Hematopoietic multipotent progenitor cell treated with erythropoietin and hydrocortisone succinate and interleukin-3 and kit ligand, for 17 days (in vitro differentiated cells): ENCODE measurements around the gene LUZP2.

ENCODE experiments used
- DNase-seq: peaks from one replicate; pipeline ENCODE4 v3.0.0-alpha.2; 2015; ENCODE audit warnings: low spot score

Gene LUZP2

DNA sequence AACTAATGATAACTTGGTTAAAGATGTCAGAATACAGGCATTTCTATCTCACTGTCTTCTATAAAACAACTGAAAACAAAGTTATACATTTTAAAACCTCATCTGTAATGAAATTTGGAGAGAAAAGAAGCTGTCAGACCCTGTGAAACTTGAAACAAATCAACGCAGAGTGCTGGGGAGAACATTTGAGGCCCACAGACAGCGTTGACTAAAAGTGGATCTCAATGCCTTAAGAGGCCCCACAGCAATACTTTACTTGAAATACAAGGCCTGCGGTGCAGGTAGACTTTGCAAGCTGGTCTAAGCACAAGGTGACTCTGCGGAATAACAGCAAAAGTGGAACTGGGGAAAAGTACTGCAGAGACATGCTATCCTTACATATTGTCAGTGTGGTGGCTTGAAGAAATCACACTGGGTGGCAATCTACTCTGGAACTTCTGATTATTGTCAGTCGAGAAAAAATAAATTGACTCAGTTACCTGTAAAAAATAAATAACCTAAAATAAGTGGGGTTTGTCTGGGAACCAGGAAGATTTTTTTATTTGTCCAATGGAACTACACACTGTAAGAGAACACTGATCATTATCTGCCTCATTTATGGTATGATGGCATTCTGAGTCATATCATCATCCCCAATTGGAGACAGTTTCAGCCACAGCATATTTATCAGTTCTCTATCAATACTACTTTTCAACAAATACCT lies 138.9 kb downstream of the LUZP2 start:
- DNase-seq, result no peak

DNA sequence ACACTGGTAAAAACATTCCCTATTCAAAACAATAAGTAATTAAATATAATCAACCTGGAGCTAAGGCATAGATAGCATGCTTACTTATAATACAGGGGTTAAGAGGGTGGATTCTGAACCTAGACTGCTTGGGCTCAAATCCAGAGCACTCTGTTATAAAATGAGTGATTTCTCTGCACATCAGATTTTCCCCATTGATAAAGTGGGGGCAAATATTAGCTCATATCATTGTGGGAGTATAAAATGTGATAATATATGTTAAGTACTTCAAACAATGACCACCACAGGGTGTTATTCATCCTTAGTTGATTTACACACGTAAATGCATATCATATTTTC lies 139.4 kb downstream of the LUZP2 start:
- DNase-seq, result no peak

DNA sequence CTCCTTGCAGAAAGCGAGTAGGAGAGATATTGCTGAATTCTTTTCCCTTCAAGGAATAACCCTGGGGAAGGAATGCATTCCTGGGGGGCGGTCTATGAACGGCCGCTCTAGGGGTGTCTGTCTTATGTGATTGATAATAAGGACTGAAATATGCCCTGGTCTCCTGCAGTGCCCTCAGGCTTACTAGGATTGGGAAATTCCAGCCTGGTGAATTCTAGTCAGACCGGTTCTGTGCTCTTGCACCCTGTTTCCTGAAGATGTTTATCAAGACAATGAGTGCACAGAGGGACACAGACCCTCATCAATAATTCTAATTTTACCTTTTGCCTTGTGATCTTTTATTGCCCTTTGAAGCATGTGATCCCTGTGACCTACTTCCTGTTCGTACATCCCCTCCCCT lies 140.7 kb downstream of the LUZP2 start:
- DNase-seq, result no peak

DNA sequence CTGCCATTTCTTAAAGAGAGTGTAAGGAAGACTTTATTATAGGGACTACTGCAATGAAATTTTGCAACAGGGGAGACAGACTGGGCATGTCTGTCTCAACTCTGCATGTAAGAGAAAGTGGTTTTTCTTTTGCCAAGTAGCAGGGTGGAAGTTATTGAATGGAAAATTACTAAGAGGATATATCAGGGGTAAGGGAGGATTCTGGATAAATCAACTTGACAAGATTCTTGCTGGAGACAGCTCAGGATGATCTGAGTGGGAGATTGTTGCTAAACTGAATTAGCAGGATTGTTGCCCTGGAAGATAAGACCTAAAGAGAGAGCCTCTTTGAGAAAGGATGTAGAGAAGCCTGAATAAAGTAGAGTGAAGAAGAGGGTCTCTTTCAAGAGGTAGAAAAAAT lies 145.8 kb downstream of the LUZP2 start:
- no peak for DNase-seq

DNA sequence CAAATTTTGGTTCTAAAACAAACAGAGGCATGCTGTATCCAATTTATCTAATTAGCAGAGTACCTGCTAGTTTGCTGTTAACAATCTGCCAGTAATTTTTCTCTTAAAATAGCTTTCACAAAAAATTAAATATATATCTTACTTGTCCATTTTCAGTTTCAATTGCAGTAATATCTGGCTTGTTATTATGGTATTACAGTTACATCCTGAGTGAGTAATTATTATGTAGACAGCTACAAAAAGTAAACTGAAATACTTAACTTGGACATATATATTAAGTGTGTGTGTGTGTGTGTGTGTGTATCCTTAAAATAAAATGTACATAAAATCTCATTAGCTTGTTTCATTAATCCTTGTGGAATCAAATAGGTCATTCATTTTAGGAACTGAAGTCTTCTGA lies 148.7 kb downstream of the LUZP2 start:
- no peak for DNase-seq

DNA sequence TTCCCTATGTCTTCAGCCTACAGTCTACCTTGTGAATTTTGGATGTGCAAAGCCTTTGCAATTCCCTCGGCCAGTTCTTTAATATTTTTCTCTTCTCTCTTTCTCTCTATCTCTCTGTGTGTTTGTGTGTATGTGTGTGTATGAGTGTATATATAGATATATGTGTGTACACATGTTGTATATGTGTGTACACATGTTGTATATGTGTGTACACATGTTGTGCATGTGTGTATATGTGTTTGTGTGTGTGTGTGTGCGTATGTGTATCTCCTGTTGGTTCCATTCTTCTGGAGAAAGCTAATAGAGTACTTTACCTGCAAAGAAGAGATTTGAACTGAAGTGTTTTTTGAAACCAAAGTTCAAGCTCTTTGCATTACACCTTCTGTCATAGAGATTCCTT lies 155.0 kb downstream of the LUZP2 start:
- DNase-seq, result no peak

DNA sequence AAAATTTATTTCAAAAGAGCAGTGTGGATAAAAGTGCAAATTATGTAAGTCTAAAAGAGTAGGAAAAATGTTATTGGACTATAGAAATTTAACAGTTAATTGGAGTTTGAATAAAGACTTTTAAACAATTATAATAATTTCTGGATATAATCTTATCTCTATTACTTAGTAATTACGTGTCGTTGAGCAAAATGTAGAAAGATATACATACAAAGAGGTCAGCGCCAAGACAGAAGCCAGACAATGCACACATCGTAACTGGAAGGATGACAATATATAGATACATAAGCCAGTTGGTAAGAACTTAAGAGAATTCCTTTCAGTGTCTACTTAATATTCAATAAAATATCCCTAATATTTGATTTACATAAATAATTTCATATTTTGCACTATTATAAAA lies 157.0 kb downstream of the LUZP2 start:
- DNase-seq, result no peak

DNA sequence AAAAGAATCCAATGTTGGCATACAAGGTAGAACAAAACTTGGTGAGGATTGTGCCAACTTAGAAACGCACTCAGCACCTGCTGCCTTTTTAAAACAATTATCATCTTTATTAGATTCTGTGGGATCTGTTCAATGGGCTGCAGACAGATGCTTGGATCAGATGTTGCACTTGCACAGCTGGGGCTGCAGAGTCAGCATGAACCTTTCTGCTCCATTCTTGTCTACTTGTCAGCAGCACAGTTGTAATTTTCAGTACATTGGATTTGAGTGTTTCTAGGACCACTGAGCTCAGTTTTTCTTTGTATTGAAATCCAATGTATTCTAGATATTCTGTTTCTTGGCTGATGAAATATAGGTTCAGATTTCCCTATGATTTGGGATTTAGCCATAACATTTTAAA lies 164.5 kb downstream of the LUZP2 start:
- no peak for DNase-seq

DNA sequence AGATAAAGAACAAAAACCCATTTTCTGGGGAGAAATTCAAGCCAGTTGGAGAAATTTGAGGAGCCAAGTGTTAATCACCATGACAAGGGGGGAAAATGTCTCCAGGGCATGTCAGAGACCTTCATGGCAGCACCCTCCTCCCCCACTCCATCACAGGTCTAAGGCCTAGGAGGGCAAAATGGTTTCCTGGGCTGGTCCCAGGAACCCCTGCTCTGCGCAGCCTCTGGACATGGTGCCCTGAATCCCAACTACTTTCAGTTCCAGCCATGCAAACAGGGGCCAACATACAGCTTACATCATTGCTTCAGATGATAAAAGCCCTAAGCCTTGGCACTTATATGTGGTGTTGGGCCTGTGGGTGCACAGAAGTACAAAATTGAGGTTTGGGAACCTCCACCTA lies 167.5 kb downstream of the LUZP2 start:
- no peak for DNase-seq

DNA sequence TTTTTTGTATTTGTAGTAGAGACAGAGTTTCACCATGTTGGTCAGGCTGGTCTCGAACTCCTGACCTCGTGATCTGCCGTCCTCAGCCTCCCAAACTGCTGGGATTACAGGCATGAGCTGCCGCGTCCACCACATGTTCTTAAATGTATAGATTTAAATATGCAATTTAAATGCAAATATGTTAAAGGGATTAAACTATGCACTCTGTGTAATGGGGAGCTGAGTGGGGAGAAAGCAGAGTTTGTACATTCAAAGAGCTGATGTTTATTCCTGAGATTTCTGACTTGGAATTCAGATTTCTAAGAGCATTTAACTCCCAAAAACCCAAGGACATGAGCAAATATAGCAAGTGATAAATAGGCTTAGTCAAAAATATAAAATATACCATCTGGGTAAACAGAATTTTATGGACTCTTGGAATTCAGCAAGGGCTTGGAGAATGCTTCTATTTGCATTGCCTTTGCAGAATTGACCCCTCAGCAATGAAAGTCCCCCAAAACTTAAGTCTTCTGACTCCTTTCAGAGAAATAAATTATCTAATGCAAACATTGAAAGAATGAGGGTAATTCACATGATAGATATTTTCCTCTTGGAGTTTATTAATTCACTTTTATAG lies 170.6 kb downstream of the LUZP2 start:
- DNase-seq, result no peak

DNA sequence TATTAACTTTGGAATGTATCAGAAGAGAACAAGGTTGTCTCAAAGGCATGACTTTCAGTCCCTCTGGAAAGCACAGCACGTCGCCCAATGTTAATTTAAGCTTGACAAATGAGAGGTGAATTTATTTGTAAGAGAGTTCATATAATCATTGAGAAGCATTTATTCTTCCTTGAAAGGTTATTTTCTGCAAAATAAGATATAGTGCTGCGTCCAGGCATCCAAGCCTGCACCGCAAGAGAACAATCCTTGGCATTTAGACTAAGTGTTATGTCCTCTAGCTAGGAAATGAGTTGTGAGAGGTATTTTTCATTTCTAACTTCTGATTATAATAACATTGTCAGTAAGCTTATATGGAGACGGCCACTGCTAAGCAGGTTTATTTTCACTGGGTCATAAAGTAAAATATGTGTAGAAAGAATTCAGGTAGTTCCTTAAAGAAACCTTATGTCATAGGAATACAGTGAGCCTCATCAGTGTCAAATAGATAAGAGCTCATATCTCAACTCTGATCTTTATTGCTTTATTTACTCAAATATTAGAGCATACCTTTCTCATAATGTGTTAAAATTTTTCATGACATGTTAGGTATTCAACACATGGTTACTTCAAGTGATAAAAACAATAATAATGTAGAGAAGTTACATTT lies 182.0 kb downstream of the LUZP2 start:
- no peak for DNase-seq

DNA sequence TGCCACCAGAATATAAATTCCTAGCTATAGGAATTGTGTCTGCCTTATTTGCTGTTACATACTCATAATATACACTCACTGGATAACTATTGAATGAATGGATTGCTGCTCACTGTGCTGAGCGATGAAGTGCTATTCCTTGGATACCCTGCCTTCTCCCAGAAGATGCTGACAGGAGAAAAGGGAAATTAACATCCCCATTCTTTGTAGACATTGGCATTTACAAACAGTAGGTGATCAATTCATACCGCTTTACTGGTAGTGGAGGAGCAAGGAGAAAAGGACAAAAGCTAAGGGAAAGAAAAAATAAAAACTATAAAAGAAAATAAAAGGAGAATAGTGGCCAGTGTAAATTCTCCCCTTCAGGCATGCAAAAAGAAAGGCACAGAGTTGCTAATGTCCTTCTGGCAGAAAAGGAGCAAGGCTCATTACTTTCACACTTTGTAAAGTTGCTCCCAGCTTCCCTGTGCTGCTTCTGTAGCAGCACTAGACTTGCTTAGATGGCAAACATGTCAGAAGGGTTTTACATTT lies 183.0 kb downstream of the LUZP2 start:
- DNase-seq, result no peak

DNA sequence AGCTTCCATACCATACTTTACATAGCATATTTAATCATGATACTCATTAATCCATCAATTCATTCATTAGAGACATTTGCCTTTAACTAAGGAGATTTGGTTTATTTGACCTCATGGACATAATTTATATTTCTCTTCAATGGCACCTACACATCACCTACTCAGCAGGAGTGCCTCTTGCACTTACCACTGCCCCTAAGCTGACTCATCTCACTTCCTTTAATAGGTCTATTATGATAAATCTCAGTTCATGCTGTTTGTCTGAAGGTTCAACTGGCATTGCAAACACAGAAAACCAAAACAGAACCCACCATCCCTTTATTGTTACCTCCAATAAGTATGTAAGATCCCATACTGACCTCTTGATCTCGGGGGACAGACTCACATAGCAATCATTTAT lies 186.7 kb downstream of the LUZP2 start:
- DNase-seq, result no peak

DNA sequence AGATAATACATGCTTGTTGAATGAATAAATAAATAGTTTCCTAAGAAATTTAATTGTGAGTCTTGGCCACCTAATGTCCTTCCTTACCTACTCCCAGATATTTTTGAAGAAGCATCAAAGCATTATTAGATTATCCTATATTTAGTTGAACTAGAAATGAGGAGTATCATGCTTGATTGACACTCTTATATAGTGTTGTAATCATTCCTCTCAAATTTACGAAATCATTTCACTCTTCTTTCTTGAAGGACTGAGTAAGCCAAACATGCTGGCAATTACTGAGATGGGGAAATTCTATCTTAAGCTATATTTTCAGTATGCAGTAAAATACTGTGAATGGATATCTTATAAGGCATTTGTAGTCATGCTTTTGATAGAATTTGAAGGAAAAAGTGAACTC lies 189.0 kb downstream of the LUZP2 start:
- DNase-seq, result no peak

DNA sequence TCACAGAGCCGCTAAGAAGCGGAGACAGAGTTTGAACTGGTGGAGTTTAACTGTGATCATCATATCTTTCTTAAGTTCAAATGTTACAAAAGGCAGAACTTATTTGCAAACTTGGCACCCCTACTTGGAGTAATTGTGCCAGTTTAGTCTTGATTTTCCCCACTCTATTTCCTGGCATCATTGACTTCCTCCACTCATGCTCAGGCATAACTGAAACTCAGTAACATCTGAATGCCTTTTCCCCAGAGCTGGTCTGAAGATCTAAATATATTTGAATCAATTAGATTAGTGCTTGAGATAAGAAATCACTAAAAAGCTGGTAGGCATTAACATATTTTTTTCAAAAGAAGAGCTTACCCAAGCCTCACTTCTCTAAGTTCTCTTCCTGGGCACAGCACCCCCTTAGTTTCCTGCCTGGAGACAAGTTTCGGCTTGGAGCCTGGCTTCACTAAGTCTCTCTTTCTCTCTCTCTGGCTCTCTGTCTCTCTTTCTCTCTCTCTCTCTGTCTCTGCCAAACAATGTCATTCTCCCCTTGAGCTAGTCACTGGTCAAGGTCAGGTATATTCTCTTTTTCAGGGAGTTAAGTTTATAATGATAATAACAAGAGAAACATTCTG lies 190.8 kb downstream of the LUZP2 start:
- no peak for DNase-seq

DNA sequence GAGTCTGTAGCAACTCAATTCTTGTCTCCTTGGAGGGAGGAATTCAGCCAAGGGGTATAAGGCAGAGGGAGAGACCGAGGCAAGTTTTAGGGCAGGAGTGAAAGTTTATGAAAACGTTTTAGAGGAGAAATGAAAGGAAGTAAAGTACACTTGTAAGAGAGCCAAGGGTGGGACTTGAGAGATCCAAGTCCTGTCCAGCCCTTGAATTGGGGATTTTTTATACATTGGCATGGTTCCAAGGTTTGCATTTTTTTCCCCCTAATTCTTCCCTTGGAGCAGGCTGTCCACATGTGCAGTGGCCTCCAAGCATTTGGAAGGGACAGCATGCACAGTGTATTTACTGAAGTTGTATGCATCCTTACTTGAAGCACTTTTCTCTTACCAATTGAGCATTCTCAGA lies 192.1 kb downstream of the LUZP2 start:
- DNase-seq, result no peak

DNA sequence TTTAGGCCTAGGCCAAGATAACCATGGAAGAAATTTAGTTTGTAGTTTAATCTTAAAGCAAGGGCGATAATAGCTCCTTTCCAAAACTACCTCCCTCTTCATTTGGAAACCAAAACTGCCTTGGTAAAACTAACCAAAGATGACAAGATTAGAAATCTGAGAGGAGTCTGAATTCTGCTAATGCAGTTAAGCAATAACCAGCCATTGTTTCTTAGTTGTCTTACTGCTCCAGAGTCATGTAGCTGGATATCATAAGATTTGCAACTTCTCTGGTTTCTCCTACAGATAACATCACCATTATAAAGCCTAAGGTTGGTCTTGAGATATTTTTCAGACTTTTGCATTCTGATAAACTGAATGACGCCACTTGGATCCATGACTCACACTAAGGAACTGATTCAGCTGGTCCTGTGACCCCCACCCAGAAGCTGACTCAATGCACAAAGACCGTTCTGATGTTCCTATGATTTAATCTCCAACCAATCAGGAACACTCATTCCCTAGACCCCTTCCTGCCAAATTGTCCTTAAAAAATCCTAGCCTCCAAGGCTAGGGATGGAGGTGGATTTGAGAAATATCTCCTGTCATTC lies 200.8 kb downstream of the LUZP2 start:
- no peak for DNase-seq

DNA sequence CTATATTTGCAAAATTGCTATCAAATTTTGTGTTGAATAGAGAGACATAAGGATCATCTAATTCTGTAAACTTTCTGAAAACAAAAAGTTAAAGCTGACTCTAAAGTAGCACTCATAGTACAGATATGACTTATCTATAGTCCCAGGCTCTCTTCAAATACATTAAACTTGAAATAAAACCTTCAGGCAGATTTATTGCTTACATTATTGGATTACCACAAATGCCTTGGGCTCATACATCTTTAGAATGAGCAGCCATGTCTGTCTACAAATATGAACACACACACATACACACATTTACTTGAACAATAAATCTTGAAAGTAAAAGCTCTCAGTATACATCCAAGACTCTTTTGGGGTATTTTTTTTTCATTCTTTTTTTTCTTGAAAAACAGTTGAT lies 207.9 kb downstream of the LUZP2 start:
- DNase-seq, result no peak

DNA sequence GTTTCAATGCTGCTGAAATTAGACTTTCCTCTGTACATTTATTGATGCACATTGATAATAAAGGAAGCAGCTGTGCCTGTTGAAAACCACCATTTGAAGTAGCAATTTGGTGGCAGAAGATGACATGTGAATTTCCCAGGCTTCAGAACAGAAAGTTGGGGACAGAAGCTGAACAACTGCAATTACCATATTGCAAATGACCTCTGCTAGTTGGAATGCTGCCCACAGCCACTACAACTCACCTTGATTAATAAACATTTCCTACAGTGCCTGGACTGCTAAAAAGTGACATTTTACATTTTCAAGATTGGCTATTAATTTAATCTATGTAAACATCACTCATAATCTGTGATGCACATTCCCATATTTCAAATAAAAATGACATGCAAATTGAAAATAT lies 208.6 kb downstream of the LUZP2 start:
- no peak for DNase-seq

DNA sequence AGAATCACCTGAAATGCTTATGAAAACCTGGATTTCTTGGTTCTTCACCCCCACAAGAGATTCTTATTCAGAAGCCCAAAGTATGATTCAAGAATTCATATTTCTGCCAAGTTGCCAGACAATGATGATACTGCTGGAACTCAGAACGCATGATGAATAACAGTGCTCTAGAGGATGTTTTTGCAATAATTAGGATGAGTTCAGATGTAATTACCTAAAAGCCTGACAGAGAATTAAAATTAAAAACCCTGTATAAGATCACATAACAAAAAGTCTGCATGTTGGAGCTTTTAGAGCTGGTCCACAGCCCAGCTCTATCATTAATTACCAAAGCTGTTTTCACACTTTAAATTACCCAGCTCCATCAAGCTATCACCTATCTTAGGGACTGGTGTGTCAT lies 211.8 kb downstream of the LUZP2 start:
- DNase-seq, result no peak

DNA sequence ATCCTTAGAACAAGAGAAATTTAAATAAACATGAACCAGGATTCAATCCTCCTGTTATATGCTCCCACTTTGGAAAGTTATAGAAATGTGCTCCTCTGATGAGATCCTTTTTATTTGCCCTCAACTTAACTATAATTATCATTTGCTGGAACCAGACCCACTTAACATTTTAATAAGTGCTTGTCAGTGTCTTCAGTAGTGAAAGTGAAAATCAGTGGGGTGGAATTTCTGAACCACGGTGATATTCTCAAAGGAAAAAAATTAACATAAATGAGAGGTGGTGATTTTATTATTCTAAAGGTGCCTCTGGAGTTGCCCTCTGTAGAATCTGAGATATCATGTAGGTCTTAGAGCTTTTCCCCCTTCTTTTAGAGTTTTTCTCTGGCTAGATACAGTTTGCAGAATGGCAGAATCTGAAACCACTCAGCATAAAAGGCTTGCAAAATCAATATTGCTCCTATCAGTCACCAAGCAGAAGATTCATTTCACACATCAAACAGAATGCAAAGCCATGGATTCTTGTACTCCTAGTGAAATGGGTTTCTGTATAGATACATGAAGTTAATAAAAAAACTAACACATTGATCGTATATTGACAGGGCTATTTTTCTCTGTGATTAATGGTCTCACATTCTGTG lies 213.2 kb downstream of the LUZP2 start:
- DNase-seq, result no peak

DNA sequence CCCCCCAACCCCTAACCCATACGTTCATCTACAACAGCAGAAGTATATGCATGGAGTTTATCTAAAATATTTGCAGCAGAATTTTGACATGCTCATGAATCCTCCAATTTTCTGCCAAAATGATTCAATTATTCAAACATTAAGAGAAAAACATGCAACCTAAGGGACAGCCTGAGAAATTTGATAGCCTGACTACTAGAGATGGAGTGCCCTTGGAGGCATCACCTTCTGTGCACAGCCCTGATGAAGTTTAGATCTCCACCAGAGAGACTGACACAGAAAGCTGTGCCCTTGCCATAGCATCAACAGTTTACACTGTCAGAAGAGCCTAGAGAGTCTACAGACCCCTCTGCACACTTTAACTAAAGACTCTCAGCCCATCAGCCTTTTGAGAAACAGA lies 217.7 kb downstream of the LUZP2 start:
- no peak for DNase-seq
